Measurements from ENCODE around the gene PIBF1. TPM values are rescaled to one million over a fixed set of nuclear protein-coding genes. Genes with fewer than 3 reads are reported as not detected.
"Not testable (repeated sequence)": the region's sequence is repeated elsewhere in the genome, so short reads cannot be mapped to it uniquely, and the experiment has no call there.

Gene PIBF1
- total RNA-seq, 1 experiment from 2014 or later = 31.5 TPM

- no peak for DNase-seq (ENCODE audit: low read depth)
Observed at GRCh38 chr13:72896869-72897268, 114.9 kb downstream of the PIBF1 start.

- not testable (repeated sequence) for DNase-seq (ENCODE audit: low read depth)
Observed at GRCh38 chr13:72901546-72901945, 119.6 kb downstream of the PIBF1 start.

DNA sequence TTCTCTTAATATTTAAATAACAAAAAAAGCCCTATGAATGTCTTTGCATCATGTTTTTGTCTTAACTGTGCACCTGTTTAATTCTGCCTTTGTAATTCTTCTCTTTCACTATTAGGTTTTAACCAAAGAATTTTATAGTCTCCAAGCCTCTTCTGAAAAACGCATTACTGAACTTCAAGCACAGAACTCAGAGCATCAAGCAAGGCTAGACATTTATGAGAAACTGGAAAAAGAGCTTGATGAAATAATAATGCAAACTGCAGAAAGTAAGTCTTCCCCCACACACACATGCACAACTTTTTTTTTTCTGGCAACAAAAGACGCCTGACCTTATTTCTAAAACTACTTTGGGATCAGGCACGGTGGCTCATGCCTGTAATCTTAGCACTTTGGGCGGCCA lies 126.5 kb downstream of the PIBF1 start:
- no peak for DNase-seq (ENCODE audit: low read depth)

DNA sequence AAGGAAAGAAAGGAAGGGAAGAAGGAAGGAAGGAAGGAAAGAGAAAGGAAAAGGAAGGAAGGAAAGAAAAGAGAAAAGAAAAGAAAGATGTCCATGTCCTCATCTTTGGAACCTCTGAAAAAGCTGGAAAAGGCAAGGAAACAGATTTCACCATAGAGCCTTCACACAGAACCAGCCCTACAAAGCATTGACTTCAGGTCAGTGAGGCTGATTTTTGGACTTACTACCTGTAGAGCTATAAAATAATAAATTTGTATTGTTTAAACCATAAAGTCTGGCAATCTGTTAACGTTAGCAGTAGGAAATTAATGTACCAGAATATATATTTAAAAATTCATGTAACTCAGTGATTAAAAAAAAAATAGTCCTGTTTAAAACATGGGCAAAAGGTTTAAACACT lies 130.0 kb downstream of the PIBF1 start:
- DNase-seq (ENCODE audit: low read depth) = no peak

DNA sequence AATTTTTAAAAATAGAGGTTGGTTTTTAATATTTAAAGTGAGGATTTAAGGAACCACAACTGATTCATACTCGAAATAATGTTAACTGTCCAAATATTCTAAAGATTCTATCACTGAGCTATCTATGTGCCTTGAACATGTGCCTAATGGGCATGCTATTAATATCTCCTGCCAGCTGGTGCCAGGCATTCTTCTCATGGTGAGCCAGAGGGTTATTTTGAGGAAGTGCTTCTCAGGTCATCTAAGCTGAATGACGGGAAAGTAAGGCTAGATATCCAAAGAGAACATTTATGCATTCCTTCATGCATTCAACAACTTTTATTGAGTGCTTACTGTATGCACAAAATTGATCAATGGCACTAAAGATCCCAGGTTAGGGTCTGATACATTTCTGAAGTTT lies 138.2 kb downstream of the PIBF1 start:
- DNase-seq (ENCODE audit: low read depth) = no peak

GRCh38 chr13:72931311-72931710 lies 149.4 kb downstream of the PIBF1 start:
- no peak for DNase-seq (ENCODE audit: low read depth)

DNA sequence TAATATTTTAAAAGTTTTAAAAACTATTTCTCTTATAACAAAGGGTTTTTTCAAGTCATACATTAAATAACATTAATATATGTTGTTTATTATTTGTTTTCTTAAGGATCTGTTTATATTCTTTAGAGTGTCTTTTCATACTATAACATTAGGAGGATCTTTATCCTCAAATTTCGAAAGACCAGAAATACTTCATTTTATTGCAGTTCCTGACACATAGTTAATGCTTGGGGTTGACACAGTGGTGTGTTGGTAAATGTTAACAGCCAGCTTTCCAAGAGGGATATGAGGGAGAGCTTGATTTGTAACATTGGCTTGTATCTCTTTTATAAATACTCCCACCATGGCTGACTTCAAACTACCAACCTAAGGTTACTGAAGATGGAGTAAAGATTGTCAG lies 150.3 kb downstream of the PIBF1 start:
- DNase-seq (ENCODE audit: low read depth) = no peak

GRCh38 chr13:72946267-72946666 lies 164.3 kb downstream of the PIBF1 start:
- DNase-seq (ENCODE audit: low read depth) = not testable (repeated sequence)

DNA sequence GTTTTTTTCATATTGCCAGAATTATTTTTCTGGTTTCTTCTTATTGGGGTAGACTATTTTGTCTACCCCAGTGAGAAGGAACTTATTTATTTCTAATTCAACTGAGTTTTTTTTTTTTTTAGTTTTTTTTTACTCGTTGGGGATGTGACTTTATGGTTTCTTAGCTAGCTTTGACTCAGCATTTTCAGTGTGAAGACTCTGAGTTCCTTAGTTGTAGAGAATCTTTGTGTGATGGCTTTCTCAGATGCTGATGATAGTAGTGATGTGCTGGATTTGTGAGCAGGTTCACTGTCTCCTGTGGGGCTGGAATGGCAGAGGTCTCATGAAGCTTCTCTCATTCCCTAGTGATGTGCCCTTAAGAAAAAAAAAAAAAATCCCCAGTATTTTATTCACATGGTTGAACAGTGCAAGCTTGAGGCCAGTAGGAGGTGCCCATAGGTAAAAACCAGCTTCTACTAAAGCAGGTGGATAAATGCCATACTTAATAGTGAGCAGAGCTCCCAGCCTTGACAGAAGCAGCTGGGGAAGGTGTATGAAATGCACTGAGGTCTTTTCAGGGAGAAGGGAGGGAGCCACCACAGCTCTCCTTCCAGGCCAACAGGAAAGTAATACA lies 170.7 kb downstream of the PIBF1 start:
- peak; percentile 2 for DNase-seq (ENCODE audit: low read depth)

DNA sequence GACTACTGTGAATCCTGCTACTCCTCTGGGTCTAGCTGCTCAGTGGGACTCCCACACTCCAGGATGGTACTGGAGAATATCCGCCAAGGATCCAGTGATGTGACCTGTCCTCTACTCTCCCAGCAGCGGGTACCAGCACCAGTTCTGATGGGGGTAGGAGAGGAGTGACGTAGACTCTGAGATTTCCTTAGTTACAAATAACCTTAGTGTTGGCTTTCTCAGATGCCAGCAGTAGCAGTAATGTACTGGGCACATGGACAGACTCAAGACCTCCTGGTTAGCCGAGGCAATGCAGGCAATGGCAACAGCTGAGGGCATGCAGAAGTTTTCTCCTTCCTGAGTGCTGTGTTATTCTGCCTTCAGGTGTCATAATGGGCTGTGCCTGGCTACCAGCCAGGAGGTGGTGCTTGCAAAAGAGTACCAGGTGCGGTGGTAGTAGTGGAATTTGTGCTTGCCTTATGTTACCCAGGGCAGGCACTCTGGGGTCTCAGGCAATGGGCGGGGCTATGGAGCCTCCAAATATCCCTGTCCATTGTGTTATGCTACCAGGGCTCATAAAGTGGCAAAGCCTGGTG lies 171.5 kb downstream of the PIBF1 start:
- DNase-seq (ENCODE audit: low read depth) = no peak

DNA sequence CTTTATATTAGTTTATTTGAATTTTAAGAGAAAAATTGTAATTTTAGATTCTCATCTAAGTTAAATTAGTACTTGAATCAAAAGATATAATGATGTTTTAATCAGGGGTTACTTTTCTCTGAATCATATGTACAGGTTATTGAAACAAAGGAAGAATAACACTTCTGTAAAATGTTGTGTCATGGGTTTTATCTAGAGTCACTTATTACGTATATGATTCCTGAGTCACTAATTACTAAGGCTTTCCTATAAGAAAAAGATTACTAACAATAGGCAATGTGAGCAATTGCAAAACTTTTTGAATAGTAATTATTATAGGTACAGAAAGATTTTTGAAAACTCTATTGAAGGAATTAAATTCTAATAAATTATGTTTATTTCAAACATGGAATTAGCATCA lies 177.7 kb downstream of the PIBF1 start:
- DNase-seq (ENCODE audit: low read depth) = no peak

DNA sequence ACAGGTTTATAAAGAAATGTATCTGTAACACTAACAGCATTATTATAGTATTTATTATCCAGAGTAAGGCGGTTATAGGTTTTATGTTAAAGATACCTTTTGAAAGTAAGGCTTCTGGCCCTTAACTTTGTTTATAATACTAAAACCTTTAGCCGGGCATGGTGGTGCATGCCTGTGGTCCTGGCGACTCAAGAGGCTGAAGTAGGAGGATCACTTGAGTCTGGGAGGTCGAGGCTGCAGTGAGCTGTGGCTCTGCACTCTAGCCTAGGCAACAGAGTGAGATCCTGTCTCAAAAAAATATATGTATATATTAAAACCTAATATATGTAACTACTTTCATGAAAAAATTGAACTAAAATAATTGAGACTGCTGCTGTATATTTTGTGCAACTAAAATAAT lies 178.2 kb downstream of the PIBF1 start:
- no peak for DNase-seq (ENCODE audit: low read depth)

- no peak for DNase-seq (ENCODE audit: low read depth)
Observed at GRCh38 chr13:72960541-72960940, 178.6 kb downstream of the PIBF1 start.

DNA sequence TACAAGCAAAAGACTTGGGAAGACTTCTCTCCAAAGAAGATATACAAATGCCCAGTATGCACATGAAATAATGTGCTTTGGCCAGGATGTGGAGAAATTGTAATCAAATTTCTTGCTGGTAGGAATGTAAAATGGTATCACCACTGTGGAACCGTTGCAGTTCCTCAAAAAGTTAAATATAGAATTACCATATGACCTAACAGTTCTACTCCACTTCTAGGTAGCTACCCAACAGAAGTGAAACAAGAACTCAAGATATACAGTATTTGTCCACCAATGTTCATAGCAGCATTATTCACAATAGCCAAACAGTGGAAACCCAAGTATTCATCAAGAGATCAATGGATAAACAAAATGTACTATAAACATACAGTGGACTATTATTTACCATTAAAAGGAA lies 181.8 kb downstream of the PIBF1 start:
- no peak for DNase-seq (ENCODE audit: low read depth)

- DNase-seq (ENCODE audit: low read depth) = no peak
Observed at GRCh38 chr13:72970301-72970880, 188.5 kb downstream of the PIBF1 start.

GRCh38 chr13:72970956-72971355 lies 189.0 kb downstream of the PIBF1 start:
- DNase-seq (ENCODE audit: low read depth) = peak; percentile 3

DNA sequence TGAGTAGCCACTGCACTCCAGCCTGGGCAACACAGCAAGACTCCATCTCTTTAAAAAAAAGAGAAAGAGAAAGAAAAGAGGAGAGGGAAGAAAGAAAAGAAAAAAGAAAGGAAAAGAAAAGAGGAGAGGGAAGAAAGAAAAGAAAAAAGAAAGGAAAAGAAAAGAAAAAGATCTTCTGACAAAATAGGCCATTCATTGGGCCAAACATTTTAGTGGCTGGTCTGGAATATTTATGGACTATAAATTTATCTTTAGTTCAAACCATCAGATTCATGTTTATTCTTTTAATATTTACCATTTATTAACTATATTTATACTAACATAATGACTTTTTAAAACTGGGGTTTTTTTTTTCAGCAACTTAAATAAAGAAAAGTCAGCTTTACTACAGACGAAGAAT lies 191.3 kb downstream of the PIBF1 start:
- no peak for DNase-seq (ENCODE audit: low read depth)

DNA sequence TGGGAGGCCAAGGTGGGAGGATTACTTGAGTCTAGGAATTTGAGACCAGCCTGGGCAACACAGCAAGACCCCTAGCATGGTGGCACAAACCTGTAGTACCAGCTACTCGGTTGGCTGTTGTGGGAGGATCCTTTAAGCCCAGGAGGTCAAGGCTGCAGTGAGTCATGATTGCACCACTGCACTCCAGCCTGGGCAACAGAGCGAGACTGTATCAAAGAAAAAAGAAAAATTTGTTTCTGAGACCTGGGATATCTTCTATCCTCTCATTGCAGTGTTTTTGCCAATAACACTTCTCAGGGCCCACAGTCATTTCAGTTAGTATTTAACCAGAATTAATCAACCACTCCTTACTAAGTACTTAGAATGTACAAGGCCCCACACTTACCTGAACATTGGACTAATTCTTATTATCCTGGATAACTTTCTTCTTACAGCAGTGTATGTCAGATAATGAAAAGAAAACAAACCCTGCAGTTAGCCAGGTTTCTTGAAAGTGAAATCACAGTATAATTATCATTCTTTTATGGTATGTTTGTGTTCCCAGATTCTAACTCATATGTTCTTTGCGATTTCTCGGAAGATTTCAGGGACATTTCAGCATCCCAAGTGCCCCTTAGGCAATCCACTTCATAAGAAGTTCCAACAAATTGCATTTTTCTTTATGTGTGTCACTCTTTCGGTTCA lies 201.3 kb downstream of the PIBF1 start:
- DNase-seq (ENCODE audit: low read depth) = peak; percentile 47

DNA sequence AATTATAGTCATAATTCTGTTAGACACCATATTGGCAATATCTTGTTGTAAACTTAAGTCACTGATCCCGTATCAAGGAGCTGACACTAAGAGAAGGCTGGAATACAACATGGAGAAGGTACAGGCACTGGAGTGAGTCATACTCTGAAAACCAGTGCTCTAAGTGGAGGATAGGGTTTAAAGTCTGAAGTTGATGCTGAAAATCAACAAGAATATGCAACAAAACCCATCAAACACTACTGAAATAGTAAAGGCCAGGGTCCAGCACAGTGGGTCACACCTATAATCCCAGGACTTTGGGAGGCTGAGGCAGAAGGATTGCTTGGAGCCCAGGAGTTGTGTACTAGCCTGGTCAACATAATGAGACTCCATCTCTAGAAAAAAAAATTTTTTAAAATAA lies 203.7 kb downstream of the PIBF1 start:
- no peak for DNase-seq (ENCODE audit: low read depth)

DNA sequence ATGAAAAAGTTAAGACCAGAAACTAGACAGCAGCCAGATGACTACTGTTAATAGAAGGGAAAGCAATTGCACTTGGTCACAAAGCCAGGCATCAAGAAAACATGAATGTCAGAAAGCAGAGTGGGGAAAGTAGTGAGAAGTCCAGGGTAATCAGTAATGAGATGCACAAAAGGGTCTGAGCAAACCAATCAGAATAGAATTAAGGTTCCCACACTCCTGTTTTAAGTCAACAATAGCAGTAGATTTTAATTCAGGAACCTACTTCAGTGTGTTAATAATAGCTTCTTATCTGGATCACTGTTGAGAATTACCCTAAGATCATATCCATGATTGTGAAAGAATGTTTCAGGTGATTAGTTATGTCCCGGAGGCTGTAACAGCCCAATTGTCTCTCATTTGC lies 204.3 kb downstream of the PIBF1 start:
- no peak for DNase-seq (ENCODE audit: low read depth)

DNA sequence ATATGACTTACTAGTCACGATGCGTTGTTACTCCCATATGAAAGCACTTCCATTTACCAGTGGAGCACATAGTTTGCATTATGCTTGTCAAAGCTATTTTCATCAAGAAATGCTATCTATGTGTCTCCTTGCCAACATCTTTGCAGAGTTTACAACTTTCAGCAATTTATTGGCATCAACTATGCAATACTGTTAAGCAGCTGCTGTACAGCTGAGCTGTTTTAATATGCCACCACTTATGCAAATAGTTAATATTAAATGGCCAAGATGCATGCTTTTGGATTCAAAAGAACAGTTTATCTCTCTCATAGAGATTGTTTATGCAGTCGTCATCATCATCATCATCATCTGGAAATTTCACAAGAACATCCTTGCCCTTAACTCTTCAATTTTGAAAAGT lies 209.0 kb downstream of the PIBF1 start:
- DNase-seq (ENCODE audit: low read depth) = no peak

- DNase-seq (ENCODE audit: low read depth) = no peak
Observed at GRCh38 chr13:72998012-72998411, 216.1 kb downstream of the PIBF1 start.

Data from HT1080 (cell line).